ENCODE data around the gene IGDCC3. TPM values are rescaled to one million over a fixed set of nuclear protein-coding genes. Genes with fewer than 3 reads are reported as not detected.

IGDCC3 gene
- total RNA-seq, 2 experiments from 2014 or later, result not detected

DNA sequence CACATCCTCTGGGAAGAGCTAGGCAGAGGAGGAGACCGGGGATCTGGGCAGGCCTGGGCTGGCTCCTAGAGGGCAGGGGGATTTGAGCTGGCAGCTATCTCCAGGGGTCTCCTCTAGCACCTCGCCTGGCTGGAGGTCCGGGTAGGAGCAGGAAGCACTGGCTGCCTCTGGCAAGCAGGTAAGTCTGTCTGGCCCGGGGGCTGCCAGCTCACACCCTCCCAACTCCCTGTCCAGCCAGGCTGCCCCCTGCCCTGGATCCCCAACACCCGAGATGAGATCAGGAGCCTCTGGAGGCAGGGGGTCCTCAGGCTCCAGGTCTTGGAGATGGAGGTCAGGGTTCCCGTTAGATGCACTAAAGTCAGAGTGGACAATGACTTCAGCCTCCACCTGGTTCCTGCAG is 6.2 kb upstream of the IGDCC3 start:
- Mint-ChIP-seq H3K4me1 (ENCODE audit: low read depth) (peaks cover 11% of the 10 kb centered on the region), H3K27me3 (ENCODE audit: low read depth) (peaks cover 11% of the 10 kb centered on the region), H3K27ac (no peak overlapping the region), H3K36me3 (ENCODE audit: low read depth) (no peaks in the 10 kb centered on the region), H3K4me3 (no peak overlapping the region), H3K9me3 (no peaks in the 10 kb centered on the region)
- DNase-seq, result no peak
- CTCF ChIA-PET, result interaction anchor here (1.8 to 3.3 kb wide), 3 partner anchors 11 to 62 kb away, joined by 6 to 96 read pairs (median 17); no protein-coding TSS in a partner anchor
- intact Hi-C loops (cut with micrococcal nuclease), result loop anchor here (2.0 kb wide), 1 partner anchor 199 kb away; the partner anchor contains the start of gene CLPX

DNA sequence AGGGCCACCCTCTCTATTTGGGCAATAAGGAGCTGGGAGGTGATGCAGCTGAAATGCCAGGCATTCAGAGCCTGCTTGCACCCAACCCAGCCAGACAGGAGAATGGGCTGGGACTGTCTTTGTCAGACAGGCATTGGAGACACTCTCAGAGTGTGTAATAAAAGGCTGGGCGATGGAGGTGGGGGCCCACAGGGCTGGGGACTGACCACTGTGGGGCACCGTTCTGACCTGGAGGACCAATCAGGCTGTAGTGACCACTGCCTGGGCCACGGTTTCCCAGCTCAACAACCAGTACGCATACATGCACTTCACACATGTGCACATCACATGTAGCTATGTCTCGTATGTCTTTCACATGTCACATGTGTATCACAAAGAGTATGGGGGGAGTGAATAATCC is 5.7 kb upstream of the IGDCC3 start:
- Mint-ChIP-seq H3K9me3 (no peaks in the 10 kb centered on the region), H3K4me3 (no peak overlapping the region), H3K36me3 (ENCODE audit: low read depth) (no peaks in the 10 kb centered on the region), H3K27me3 (ENCODE audit: low read depth) (peaks cover 12% of the 10 kb centered on the region), H3K27ac (no peak overlapping the region), H3K4me1 (ENCODE audit: low read depth) (peaks cover 12% of the 10 kb centered on the region)
- no peak for DNase-seq
- intact Hi-C loops (cut with micrococcal nuclease), result no loop called here
- CTCF ChIA-PET, result interaction anchor here (0.7 to 3.3 kb wide), 3 partner anchors 10 to 61 kb away, joined by 3 to 96 read pairs (median 17); no protein-coding TSS in a partner anchor

DNA sequence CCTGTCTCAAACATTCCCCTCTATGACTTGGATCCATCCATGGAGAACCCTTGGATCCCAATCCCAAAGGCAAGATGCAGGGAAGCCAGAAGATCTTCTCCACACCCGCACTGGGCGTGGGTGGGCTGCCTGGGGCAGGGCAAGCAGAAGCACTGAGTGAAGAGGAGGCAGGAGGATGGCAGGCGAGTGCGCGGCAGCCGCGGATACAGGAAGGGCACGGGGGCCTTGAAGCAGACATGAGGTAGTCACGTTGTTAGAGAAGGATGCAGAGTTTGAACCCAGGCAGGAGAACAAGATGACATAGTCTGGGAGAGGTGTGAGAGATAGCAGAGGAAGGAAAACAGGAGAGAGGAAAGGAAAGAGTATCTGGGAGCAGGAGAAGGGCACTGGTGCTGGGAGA is 5.1 kb upstream of the IGDCC3 start:
- Mint-ChIP-seq H3K27ac (no peak overlapping the region), H3K9me3 (no peaks in the 10 kb centered on the region), H3K4me1 (ENCODE audit: low read depth) (peaks cover 13% of the 10 kb centered on the region), H3K36me3 (ENCODE audit: low read depth) (no peaks in the 10 kb centered on the region), H3K27me3 (ENCODE audit: low read depth) (peaks cover 14% of the 10 kb centered on the region), H3K4me3 (no peak overlapping the region)
- no peak for DNase-seq
- CTCF ChIA-PET, result interaction anchor here (0.7 to 3.3 kb wide), 2 partner anchors 34 to 61 kb away, joined by 3 to 96 read pairs; no protein-coding TSS in a partner anchor
- intact Hi-C loops (cut with micrococcal nuclease), result no loop called here

DNA sequence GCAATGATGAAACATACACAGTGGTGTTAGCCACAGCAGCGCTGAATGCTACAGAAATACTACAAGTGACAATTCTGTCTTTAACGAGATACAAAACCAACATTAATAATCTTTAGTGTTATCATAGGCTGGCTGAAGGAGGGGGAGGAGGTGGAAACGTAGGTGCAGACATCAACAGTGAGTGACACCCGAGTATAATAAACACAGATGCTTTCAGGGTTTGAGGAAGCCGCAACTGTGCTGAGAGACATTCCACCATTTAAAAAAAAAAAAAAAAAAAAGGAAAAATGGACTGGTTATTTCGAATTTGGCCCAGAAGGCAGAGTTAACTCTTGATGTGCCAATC is 4.3 kb upstream of the IGDCC3 start:
- Mint-ChIP-seq H3K36me3 (ENCODE audit: low read depth) (no peaks in the 10 kb centered on the region), H3K4me1 (ENCODE audit: low read depth) (peaks cover 14% of the 10 kb centered on the region), H3K27me3 (ENCODE audit: low read depth) (peaks cover 15% of the 10 kb centered on the region), H3K4me3 (no peak overlapping the region), H3K9me3 (no peaks in the 10 kb centered on the region), H3K27ac (no peak overlapping the region)
- CTCF ChIA-PET, result no interaction called here
- intact Hi-C loops (cut with micrococcal nuclease), result no loop called here
- no peak for DNase-seq

DNA sequence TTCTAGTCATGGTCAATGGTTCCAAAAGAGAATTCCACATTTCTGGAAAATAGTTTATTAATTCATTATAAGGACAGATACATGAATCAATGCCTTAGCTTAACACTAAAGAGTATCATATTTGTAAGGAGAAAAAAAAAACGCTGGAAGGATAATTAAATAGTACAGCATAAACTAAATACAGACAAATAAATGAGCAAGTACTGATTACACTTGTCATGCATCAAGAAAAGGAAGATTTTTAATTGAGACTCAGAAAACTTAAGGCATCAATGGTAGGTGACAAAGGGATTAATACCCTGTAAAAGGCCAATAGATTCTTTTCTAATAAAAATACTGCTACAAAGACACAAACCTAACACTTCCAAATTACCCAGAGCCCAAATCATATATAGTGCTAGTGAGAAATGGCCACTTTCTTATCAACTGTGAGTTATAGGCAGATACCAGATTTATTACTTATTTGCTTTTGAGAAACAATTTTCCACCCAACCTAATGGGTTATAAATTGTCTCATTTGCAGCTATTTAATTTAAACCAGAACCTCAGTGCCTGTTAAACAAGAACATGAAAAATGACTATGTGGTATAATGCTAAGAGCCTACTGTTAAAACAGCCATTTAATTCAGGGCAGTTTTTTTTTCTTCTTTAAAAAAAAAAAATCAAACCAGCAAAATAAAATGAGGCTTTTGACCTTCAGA is 3.8 kb upstream of the IGDCC3 start:
- CTCF ChIA-PET, result no interaction called here
- no peak overlapping the region for H3K4me3 Mint-ChIP-seq

DNA sequence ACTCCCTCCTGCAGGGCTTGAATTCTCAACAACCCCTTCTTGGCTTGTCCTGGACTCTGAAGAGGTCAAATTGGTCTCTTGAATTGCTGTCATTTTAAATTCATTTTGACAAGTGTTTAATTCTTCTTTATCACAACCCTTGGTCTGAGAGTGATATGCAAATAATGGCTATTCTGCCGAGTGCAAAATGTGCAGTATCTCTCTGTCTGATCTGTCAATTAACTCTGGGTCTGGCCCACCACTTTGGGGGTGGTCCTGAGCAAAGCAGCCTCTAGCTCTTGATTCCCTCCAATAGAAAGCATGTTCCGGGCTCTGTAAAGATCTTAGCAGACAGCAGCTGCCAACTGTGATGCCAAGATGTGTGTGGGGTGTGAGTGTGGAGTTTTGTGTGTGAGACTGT is 2.2 kb upstream of the IGDCC3 start:
- CTCF ChIA-PET, result interaction anchor here (0.6 to 1.1 kb wide), 2 partner anchors 8 to 13 kb away, joined by 3 read pairs; no protein-coding TSS in a partner anchor
- DNase-seq, result no peak
- Mint-ChIP-seq H3K9me3 (no peaks in the 10 kb centered on the region), H3K4me3 (no peak overlapping the region), H3K27me3 (ENCODE audit: low read depth) (peaks cover 36% of the 10 kb centered on the region), H3K4me1 (ENCODE audit: low read depth) (peaks cover 18% of the 10 kb centered on the region), H3K36me3 (ENCODE audit: low read depth) (no peaks in the 10 kb centered on the region), H3K27ac (no peak overlapping the region)
- intact Hi-C loops (cut with micrococcal nuclease), result no loop called here

More for the DNA sequence above, 3.8 kb upstream of the IGDCC3 start:
- peaks cover 19% of the 10 kb centered on the region for H3K4me1 Mint-ChIP-seq (ENCODE audit: low read depth)
- H3K9me3 Mint-ChIP-seq, result no peaks in the 10 kb centered on the region
- intact Hi-C loops (cut with micrococcal nuclease), result no loop called here
- no peak overlapping the region for H3K27ac Mint-ChIP-seq
- DNase-seq, result no peak
- no peaks in the 10 kb centered on the region for H3K36me3 Mint-ChIP-seq (ENCODE audit: low read depth)
- peaks cover 21% of the 10 kb centered on the region for H3K27me3 Mint-ChIP-seq (ENCODE audit: low read depth)

DNA sequence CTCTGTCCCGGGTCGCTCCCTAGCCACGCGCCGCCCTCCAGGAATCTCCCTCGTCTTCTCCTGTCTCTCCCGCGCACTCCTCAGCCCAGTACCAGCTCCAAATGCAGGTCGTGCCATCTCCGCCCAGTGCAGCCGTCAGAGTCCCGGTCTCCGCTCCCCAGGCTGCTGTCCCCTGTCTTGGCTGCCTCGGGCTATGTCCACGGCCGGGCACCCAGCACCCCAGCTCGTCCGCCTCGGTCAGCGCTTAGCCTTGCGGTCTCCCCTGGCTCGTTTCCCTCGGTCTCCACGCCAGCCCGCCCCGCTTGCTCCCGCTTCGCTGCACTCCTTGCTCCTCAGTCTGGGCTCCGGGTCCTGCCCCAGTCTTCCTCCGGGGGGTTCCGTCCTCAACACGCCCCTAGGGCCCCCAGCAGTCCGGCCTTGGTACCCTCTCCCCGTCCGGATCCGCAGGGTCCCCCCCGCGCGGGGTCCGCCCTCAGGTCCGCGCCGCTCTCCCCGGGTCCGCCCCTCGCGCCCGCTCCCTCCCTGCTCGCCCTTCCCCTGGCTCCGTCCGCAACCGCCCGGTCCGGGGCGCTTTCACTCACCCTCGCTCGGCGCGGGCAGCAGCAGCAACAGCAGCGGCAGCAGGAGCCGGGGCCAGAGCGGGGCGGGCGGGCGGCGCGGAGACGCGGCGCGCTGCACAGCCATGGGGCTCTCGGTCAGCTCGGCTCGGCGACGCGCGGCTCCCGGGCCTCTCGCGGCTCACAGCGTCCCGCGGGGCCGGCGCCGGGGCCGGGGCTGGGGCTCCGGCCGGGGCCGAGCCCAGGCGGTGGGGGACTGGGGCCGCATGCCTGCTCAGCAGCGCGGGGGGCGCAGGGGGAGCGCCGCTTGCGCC is 462 bp downstream of the IGDCC3 start:
- no peaks in the 10 kb centered on the region for H3K9me3 Mint-ChIP-seq
- CTCF ChIA-PET, result interaction anchor here (1.2 to 1.6 kb wide), 2 partner anchors 8 to 59 kb away, joined by 6 to 8 read pairs; no protein-coding TSS in a partner anchor
- intact Hi-C loops (cut with micrococcal nuclease), result no loop called here
- peaks cover 51% of the 10 kb centered on the region for H3K27me3 Mint-ChIP-seq (ENCODE audit: low read depth)
- H3K27ac Mint-ChIP-seq, result no peak overlapping the region
- DNase-seq, result no peak
- H3K4me1 Mint-ChIP-seq (ENCODE audit: low read depth), result peaks cover 11% of the 10 kb centered on the region
- H3K36me3 Mint-ChIP-seq (ENCODE audit: low read depth), result no peaks in the 10 kb centered on the region
- peak overlapping the region; percentile 73 for H3K4me3 Mint-ChIP-seq

DNA sequence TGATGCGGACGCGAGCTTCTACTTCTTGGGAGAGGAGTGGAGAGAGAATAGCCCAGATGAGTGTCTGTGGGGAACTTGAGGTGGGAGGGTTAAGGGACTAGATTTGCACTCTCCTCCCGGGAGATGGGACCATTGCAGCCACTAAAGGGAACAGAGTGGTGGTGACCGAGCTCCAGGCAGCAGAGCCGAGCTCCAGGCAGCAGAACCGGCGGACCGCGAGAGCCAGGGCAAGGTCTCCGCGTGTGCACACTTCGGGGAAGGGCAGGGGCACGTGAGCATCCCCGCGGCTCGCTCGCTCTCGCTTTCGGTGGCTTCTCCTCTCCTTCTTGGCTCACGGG is 1.1 kb downstream of the IGDCC3 start:
- CTCF ChIA-PET, result interaction anchor here (0.6 to 1.2 kb wide), 2 partner anchors 9 to 64 kb away, joined by 5 to 8 read pairs; no protein-coding TSS in a partner anchor

DNA sequence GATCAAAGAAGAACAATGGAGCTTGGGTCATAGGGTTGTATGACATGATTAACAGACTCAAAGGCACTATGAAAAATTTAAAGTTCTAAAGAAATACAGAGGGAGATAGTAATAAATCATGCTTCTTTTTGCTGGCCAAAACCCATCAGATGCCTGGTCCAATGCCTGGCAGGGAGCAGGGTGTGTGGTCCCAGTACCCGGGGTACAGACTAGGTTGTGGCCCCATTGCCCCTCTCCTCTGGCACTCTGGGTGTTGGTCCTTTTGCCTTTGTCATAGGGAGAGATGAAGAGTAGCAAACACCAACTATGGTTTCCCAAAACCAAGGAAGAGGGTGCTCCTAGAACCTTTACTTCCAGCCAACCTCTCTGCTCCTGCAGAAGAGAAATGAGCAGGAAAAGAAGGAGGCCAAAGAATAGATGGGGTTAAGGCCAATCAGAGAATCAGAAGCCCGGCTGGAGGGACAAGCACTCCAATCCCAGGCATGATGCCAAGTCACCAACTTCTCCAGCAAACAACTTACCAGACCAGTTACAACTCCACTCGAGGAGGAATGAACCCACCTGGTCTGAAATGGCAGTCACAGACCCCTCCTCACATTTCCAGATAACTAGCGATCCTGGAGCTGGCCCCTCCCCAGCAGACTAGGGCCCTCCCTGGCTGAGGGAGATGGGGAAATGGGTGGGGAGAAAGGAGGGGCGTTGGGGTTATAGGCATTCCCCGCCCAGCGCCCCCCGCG is 1.8 kb downstream of the IGDCC3 start:
- peaks cover 51% of the 10 kb centered on the region for H3K27me3 Mint-ChIP-seq (ENCODE audit: low read depth)
- H3K4me3 Mint-ChIP-seq, result no peak overlapping the region
- CTCF ChIA-PET, result interaction anchor here (0.6 to 1.2 kb wide), 3 partner anchors 9 to 63 kb away, joined by 3 to 8 read pairs (median 5); no protein-coding TSS in a partner anchor
- intact Hi-C loops (cut with micrococcal nuclease), result no loop called here
- H3K36me3 Mint-ChIP-seq (ENCODE audit: low read depth), result no peaks in the 10 kb centered on the region
- no peaks in the 10 kb centered on the region for H3K9me3 Mint-ChIP-seq
- H3K4me1 Mint-ChIP-seq (ENCODE audit: low read depth), result peaks cover 11% of the 10 kb centered on the region
- no peak overlapping the region for H3K27ac Mint-ChIP-seq
- no peak for DNase-seq

More for the DNA sequence above, 1.1 kb downstream of the IGDCC3 start:
- H3K27me3 Mint-ChIP-seq (ENCODE audit: low read depth), result peaks cover 51% of the 10 kb centered on the region
- no peak overlapping the region for H3K27ac Mint-ChIP-seq
- peak; percentile 23 for DNase-seq
- H3K36me3 Mint-ChIP-seq (ENCODE audit: low read depth), result no peaks in the 10 kb centered on the region
- peaks cover 11% of the 10 kb centered on the region for H3K4me1 Mint-ChIP-seq (ENCODE audit: low read depth)
- H3K4me3 Mint-ChIP-seq, result peak overlapping the region; percentile 73
- H3K9me3 Mint-ChIP-seq, result no peaks in the 10 kb centered on the region
- intact Hi-C loops (cut with micrococcal nuclease), result no loop called here

DNA sequence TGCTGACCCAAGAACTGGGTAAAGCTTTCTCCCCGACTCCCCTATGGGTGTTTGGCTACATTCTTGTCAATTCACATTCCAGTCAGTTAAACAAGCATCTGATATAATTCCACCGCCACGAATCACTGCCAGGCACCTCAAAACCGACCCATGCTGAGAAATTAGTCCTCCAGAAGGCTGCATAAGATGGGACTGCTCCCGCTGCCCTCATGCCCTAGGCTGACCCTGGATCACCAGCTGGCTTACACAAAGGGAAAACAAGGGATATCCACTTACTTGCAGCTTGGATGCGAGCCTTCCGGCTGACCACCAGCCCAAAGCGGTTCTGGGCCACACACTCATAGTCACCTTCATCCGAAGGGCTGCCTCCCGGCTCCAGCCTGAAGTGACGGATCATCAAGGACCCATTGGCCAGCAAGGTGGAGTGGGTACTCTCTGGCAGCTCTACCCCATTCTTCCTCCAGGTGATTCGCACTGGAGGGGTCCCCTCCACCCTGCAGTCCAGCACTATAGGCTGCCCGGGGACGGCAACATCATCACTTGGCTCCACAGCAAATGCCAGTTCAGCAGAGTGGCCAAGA is 2.9 kb downstream of the IGDCC3 start:
- H3K27me3 Mint-ChIP-seq (ENCODE audit: low read depth), result peaks cover 48% of the 10 kb centered on the region
- no peak for DNase-seq
- H3K36me3 Mint-ChIP-seq (ENCODE audit: low read depth), result no peaks in the 10 kb centered on the region
- no peak overlapping the region for H3K4me3 Mint-ChIP-seq
- intact Hi-C loops (cut with micrococcal nuclease), result no loop called here
- CTCF ChIA-PET, result interaction anchor here (0.7 to 3.1 kb wide), 5 partner anchors 10 to 70 kb away, joined by 3 to 17 read pairs (median 3); partner anchors contain the start of gene RNU5B-1
- no peak overlapping the region for H3K27ac Mint-ChIP-seq
- H3K4me1 Mint-ChIP-seq (ENCODE audit: low read depth), result peaks cover 11% of the 10 kb centered on the region
- no peaks in the 10 kb centered on the region for H3K9me3 Mint-ChIP-seq

DNA sequence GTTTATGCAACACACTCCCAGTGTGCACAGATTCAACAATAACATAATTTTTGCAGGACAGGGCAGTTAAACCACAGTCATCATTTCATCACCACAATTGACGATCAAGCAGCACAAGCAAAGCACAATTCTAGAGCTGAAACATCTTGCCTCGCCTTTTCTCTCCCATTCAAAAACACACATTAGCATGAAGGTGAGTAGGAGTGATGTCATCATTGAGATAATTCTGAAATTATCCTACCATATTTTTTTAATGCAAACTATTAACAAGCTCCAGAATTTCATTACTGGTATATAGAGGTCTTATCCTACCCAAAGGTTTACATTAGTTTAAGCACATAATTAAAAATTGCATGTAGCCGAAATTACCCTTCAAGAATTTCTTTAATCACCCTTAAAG is 3.5 kb downstream of the IGDCC3 start:
- intact Hi-C loops (cut with micrococcal nuclease), result no loop called here
- Mint-ChIP-seq H3K4me1 (ENCODE audit: low read depth) (peaks cover 11% of the 10 kb centered on the region), H3K4me3 (no peak overlapping the region)

More for the DNA sequence above, 3.5 kb downstream of the IGDCC3 start:
- H3K36me3 Mint-ChIP-seq (ENCODE audit: low read depth), result no peaks in the 10 kb centered on the region
- DNase-seq, result no peak
- H3K9me3 Mint-ChIP-seq, result no peaks in the 10 kb centered on the region
- H3K27me3 Mint-ChIP-seq (ENCODE audit: low read depth), result peaks cover 48% of the 10 kb centered on the region
- CTCF ChIA-PET, result interaction anchor here (0.7 to 3.1 kb wide), 4 partner anchors 11 to 70 kb away, joined by 3 to 17 read pairs (median 4); partner anchors contain the start of gene RNU5B-1
- H3K27ac Mint-ChIP-seq, result no peak overlapping the region

Data from activated naive CD4-positive, alpha-beta T cell treated with anti-CD3 and anti-CD28 coated beads for 36 hours (primary cell).